GM19397 (cell line): ENCODE results near the gene OSBPL5.

Source experiments
- ATAC-seq: cut with Tn5 transposase; IDR thresholded peaks from one replicate; pipeline ENCODE4 v1.9.1; 2021; ENCODE audit warnings: mild to moderate bottlenecking, moderate library complexity; ENCODE audit not compliant: unreplicated experiment

Gene OSBPL5

DNA sequence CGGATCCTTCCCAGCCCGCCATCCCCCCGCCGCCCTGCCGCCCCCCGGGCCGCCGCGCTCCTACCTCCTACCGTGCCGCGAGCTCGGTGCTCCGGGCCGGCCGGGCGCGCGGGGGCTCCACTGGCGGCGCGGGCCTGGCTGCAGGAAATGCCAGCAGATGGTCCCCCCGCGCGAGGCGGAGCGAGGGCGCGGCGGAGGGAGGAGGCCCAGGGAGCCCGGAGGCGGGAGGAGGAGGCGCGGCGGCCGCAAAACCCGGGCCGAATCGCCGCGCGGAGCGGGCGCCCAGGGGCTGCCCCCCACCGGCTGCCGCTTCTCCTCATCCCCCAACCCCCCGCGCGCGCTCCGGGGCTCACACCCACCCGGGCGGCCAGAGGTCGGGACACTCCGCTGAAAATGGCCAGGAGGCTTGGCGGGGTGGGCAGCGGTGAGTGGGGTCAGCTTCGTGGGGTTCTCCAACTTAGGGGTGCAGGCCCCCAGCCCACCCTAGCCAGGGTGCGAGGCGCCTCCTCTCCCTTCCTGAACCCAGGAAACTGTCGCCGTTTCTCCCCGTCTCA is at the start of gene OSBPL5:
Gene OSBPL5 (minus strand): TSS at position 159 of the 554 bp plus-strand sequence. CDS start 36,162 bp downstream, outside the sequence.
- ATAC-seq = no peak

- ATAC-seq = no peak
Measured at GRCh38 chr11:3214420-3214699, 49.2 kb upstream of the OSBPL5 start.

DNA sequence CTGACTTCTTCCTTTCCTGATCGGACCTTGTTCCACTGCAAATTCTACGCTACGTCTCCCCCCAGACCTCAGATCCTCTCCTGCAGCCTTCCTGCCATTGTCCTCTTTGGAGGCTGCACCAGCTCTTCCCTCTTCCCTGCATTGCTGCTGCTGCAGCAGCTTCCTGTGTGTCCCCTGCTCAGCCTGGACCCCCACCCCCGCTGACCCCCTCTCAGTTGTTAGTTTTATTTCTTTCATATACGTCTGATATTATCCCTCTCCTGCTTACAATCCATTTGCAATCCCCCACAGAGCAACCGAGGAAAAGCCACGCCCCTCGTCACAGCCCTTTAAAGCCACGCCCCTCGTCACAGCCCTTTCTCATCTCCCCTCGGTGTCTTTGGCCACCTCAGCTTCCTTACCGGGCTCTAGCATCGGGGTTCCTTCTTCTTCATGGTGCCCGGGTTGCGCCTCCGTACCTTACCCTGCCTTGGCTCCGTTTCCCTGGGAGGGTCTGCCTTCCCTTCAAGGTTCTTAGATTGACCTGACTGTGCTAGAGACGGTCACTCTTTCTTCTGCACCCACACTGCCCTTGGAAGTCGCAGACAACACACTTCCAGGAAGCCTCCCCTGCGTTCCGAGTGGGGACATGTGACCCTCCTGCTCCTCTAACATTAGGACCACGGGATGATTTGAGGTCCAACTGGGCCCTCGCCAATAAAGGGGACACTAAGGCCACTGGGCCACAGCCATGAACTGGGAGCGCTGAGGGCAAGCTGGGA is 48.7 kb upstream of the OSBPL5 start:
- ATAC-seq = no peak

- no peak for ATAC-seq
Measured at GRCh38 chr11:3208272-3208671, 43.2 kb upstream of the OSBPL5 start.

DNA sequence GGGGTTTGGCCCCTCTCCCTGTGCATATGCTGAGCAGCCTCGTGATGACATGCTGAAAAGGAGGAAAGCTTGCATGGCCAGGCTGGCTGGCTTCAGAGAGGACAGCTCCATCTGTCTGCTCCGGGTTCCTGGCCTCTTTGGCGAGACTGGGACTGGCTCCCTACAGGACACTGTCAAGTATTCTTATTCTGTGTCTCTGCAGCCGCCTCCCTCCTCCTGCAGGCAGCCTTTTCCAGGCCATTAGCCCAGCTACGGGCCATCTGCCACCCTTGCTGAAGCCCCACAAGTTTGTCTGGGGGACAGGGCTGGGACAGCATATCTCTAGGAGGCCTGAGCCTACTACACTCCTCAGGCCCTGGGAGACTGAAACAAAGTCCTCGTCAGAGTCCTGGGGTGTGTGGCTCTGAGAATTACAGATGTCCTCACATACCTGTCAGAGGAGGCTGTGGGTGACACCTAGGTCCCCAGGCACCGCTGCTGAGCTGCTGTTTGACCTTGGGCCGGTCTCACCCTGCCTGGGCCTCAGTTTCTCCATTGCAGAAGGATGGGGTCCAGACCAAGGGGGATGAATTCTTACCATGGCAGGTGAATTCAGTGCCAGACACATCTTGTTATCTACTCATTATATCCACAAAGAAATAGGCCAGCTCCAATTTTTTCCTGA is 42.5 kb upstream of the OSBPL5 start:
- ATAC-seq = no peak

DNA sequence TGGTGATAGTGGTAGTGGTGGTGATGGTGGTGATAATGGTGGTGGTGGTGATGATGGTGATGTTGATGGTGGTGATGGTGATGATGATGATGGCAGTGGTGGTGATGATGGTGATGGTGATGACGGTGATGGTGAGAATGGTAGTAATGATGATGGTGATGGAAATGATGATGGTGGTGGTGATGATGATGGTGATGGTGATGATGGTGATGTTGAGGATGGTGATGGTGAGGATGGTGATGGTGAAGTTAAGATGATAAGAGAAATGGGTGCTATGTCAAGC is 41.8 kb upstream of the OSBPL5 start:
- no peak for ATAC-seq

- no peak for ATAC-seq
Measured at GRCh38 chr11:3206156-3206921, 41.2 kb upstream of the OSBPL5 start.

DNA sequence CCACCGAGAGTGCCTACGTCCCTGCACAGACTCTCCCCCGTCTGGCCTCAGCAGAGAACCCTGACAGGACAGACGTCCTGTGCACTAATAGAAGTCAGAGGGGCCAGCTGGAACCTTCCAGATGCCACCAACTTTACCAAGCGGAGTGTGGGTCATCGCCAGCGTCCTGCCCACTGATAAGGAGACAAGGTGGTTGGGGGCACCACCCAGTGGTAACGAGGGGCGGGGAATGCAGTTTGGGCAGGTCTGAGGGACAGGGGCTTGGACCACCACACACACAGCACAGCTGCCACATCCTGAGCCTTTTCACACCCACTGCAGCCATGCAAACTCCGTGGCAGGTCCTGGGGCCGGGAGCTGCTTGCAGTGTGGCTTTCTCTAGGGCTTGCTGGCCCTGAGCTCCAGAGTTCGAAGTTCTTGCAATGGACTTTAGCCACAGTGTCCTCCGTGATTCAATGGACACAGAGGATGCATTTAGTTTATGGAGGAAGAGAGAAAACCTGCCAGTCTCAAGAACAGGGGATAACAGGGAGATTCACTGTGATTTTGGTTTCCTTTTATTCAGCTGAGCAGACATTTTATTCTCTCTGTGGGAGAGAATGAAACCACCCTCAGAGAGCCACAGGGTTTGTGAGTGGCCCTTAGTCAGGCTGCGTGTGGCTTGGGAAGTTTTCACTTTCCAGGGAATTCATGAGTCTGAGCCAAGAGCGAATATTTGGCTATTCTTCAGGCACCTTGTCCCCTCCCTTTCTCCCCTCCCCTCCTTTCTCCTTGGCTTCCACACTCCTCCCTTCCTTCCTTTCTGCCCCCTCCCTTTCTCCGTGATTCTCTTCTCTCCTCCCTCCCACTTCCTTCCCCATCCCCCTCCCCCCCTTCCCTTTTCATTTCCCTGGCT is 40.4 kb upstream of the OSBPL5 start:
- no peak for ATAC-seq

DNA sequence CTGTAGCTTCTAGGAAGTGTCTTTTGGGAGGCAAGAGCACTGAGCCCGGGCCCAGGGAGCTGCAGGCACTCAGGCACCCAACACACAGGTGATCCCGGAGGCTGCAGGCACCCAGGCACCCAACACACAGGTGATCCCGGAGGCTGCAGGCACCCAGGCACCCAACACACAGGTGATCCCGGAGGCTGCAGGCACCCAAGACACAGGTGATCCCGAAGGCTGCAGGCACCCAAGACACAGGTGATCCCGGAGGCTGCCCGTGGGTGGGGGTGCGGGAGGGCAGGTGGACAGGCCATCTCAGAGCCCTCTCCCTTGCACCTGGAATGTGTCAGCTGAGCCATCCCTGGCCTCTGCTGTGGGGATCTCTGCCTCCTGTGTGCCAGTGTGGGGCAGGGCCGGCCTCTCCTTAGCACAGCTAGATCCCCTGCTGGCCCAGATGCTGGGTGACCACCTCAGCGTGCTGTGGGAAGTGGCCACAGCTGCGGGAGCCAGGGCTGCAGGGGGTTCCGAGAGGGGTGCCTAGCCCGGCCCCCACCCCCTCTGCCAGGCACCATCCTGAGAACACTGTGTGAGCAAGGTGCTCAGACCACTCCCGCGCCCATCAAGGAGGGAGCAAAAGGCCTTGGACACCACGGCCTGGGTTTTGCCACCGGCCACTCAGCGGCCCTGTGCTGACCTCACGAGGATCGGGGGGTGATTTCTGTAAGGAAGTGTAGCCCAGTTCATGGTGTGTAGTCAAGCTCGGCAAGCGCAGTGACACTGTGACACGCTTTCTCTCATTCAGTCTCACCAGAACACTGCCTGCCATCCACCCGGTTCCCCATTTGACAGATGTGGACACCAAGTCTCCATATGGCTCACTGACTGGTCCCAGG is 39.3 kb upstream of the OSBPL5 start:
- no peak for ATAC-seq

DNA sequence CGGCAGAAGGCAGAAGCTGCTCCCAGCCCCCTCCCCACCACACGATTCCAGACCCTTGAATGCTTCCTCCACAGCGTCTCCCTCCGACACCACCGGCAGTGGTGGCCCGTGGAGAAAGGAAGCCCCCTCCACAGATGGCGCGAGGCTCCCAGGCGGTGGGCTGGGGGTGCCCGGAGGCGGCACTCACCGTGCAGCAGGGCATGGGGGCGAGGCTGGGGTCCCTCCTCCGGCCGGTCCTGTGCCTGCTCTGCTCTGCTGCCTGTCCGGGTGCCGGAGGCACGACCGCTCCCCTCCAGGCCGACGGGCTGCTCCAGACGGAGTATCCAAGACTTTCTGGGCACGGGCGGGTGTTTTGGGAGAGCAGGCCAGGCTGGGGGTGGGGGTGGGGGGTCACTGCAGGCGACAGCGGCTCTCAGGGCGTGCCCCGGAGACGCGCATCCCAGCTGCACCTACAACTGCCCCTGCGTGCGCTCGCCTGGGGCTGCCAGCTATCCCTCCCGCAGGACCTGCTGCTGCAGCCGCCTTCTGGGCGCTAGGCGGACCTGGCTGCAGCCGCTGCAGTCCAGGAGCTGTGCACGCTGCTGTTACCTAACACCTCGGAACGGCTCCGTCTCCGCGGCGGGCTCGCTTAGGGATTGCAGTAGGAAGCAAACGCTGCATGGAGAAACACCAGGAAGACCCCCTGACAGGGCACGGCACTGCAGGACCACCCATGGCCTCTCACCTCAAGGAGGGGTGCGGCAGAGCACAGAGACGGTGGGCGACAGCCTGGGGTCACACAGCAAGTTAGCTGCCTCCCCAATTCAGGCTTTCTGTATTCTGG is 38.3 kb upstream of the OSBPL5 start:
- no peak for ATAC-seq

DNA sequence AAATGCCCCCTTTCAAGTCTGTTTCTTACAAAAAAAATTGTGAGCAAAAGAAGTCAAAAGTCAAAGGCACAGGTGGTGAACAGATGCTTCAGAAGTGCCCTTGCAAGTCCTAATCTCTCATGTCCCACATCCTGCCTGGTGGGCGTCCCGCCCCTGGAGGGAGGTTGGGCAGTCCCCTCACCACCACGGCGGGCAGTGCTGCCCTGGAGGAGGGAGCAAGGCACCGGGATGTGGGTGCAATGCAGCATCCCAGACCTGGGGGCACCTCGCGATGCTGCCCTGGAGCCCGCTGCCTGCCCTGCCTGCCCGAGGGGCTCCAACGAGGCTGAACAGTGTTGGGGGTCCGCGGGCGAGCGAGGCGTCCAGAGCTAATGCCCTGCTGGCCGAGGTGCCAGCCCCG is 37.6 kb upstream of the OSBPL5 start:
- ATAC-seq = no peak

GRCh38 chr11:3202305-3202704 is 37.2 kb upstream of the OSBPL5 start:
- no peak for ATAC-seq

DNA sequence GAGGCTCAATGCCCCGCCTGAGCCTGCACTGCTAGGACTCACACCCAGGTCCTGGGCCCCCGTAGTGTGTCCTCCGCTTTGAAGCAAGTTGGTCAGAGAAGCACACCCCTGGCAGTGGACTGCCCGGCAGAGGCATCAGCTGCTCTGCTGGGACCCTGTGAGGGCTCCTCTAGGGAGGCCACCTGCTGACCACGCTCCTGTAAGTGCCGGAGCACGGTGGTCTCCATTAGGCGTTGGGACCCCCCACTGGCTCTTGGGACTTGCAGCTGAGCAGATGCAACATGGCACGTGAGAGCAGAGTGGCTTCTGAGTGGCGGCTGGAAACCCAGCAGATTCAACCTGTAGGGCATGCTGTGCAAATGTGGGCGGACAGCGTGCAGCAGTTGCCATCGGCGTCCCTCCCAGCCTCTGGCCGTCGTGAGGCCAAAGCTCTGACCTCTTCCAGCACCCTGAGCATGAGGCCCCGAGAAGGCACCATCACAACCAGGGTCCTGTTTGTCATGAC is 36.6 kb upstream of the OSBPL5 start:
- no peak for ATAC-seq

GRCh38 chr11:3201112-3201581 is 36.0 kb upstream of the OSBPL5 start:
- ATAC-seq = no peak

- no peak for ATAC-seq
Measured at GRCh38 chr11:3200388-3201111, 35.4 kb upstream of the OSBPL5 start.

DNA sequence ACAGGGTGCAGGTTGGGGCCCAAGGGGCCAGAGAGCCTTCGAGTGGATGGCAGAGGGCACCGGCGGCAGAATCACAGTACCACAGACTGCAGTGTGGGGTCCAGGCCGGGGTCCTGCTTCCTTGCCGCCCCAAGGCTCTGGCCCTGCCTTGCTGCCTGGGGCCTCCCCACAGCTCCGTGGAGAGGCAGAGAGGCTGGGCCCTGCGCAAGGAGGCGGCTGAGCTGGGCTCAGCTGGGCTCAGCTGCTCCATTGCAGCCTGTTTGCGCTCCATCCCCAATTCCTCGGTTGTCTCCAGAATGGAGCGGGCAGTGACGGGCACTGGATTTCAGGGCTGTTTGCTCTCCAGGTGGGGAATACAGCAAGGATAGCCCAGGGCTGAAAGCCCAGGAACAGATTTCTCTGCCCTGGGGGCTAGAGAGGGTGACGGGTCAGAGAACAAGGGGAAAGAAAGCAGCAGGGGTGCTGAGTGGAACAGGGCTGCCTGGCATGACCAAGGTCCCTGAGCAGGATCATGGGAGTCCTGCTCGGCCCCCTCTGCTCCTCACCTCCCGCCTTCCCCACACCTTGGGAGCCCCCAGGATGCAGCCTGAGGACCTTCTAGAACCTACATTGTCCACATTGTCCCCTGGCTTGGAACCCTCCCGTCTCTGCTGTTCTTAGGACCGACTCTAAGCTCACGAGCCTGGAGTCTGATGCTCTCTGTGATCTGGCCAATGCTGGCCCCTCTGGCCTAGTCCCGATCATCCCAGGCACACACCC is 34.6 kb upstream of the OSBPL5 start:
- no peak for ATAC-seq

DNA sequence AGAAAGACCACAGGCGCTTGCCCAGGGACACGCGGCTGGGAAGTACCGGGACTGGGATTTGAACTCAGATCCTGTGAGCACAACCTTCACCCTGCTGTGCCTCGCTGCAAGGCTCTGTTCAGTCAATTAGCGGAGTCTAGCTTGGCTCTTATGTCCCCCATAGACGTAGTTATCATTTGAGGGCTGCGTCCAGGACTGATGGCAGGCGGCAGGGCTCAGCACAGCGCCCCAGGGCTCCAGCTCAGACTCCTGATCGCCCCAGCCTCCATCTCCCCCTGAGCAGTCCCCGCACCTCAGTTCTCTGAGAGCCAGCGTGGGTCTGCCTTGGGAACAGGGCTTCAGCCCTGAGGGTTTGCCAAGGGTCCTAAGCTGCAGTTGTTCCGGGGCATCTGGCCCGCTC is 33.7 kb upstream of the OSBPL5 start:
- no peak for ATAC-seq
